ENCODE data around the gene CRACDL. TPM values are rescaled to one million over a fixed set of nuclear protein-coding genes. Genes with fewer than 3 reads are reported as not detected.
A peak's percentile ranks its signal among the peaks of the same experiment; 100 is the strongest.

CRACDL gene
- total and polyA plus RNA-seq, 12 donors = 1.2 to 7.9 (median 3.2) TPM

DNA sequence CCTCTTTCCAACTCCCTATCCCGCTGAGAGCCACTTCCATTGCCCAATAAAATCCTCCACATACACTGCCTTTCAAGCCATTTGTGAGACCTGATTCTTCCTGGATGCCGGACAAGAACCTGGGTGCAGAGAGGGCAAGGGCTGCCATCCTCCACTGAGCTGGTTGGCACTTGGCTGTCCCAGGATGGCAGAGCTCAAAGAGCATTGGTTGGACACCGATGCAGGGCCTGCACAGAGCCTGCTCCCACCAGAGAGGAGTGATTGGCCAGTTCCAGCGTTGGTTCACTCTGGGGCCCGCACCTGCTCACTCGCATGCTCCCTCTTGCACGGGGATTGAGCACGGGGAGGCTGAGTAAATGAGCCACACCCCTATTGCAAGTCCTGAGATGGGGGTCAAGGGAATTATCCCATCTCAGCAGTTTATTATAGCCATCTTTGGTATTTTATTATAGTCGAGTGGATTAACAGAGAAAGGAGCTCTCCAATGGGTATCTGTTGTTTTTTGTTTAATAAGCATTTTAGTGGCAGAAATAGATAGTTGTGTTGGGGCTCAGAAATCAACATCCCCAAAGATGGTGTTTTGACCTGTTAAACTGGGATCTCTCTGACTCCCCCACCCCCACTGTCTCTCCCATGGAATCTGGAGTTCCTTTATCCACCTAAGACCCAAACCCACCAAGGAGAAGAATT, 185.3 kb downstream of the CRACDL start:
- H3K4me1 ChIP-seq = peaks cover 0 to 31% (median 0%) of the 10 kb centered on the region in 9 donors
- TF ChIP-seq, protein P1, sequence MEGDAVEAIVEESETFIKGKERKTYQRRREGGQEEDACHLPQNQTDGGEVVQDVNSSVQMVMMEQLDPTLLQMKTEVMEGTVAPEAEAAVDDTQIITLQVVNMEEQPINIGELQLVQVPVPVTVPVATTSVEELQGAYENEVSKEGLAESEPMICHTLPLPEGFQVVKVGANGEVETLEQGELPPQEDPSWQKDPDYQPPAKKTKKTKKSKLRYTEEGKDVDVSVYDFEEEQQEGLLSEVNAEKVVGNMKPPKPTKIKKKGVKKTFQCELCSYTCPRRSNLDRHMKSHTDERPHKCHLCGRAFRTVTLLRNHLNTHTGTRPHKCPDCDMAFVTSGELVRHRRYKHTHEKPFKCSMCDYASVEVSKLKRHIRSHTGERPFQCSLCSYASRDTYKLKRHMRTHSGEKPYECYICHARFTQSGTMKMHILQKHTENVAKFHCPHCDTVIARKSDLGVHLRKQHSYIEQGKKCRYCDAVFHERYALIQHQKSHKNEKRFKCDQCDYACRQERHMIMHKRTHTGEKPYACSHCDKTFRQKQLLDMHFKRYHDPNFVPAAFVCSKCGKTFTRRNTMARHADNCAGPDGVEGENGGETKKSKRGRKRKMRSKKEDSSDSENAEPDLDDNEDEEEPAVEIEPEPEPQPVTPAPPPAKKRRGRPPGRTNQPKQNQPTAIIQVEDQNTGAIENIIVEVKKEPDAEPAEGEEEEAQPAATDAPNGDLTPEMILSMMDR (IDR thresholded peaks at IDR 0.05) = no peak
- no peaks in the 10 kb centered on the region for H3K36me3 ChIP-seq
- H3K27me3 ChIP-seq = no peaks in the 10 kb centered on the region
- H3K27ac ChIP-seq = no peak overlapping the region
- ATAC-seq = no peak
- intact Hi-C loops (cut with DNase I) = no loop called here
- WGBS, 2 donors = 93 to 97% methylated on average over 9 of the region's 9 CpGs
- DNase-seq = no peak
- no peak overlapping the region for H3K4me3 ChIP-seq
- no peaks in the 10 kb centered on the region for H3K9me3 ChIP-seq

DNA sequence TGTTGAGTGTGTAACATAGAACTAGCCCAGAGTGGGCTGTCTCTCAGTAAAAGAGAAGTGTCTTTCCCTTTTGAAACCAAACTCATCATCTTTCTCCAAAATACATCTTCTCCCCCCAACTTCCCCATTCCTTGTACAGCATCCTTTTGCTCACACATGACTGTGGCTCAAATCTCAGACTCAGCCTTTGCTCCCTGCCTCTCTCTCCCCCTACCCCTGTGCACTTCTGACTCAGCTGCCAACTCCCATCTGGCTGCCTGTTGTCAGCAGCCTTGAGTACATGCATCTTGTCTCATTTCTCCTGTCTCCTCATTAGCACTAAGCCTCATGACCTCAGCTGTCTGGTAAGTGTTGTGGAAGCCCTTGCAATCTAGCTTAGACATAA, 187.0 kb downstream of the CRACDL start:
- peaks cover 0 to 42% (median 7%) of the 10 kb centered on the region in 9 donors for H3K4me1 ChIP-seq
- no peaks in the 10 kb centered on the region for H3K27me3 ChIP-seq
- H3K36me3 ChIP-seq = no peaks in the 10 kb centered on the region
- ATAC-seq = peak; percentile 64 to 87 (median 76)
- intact Hi-C loops (cut with DNase I) = loop anchor here in 1 of 10 donors (10.0 kb wide), 1 partner anchor 94 kb away; no protein-coding TSS in a partner anchor
- H3K27ac ChIP-seq = peak overlapping the region in 3 of 10 donors; percentile 12 to 73 (median 24)
- TF ChIP-seq, protein P1 (IDR thresholded peaks at IDR 0.05) = no peak
- no peaks in the 10 kb centered on the region for H3K9me3 ChIP-seq
- no peak overlapping the region for H3K4me3 ChIP-seq
- peak in 1 of 2 donors; percentile 19 for DNase-seq

DNA sequence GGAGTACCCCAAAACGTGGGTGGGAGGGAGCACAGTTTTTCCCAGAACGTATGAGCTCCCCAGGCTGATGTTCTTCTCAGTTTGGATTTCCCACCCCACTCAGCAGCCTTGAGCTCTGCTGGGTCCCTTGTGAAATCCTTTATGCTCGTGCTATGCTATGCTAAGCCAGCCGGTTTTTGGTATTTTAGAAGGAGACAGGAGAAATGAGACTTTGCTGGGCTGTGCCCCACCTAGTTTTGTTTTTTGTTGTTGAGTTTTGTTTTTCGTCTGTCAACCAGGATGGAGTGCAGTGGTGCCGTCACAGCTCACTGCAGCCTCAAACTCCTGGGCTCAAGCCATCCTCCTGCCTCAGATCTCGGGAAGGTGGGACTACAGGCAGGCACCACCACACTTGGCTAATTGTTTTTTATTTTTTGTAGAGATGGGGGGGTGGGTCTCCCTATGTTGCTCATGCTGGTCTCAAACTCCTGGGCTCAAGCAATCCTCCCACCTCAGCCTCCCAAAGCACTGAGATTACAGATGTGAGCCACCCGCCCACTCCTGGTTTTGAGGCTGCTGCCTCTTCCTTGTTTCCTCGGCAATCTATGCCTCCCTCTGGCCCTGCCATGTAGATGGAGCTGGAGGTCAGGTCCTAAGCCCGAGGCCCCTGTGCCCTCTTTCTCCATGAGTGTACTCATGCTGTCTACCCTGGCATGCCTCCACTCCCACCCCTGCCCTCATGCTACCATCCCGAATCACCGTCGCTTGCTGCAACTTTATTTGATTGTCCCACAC, 187.5 kb downstream of the CRACDL start:
- TF ChIP-seq, protein P1 (IDR thresholded peaks at IDR 0.05) = no peak
- no peaks in the 10 kb centered on the region for H3K27me3 ChIP-seq
- peak overlapping the region in 1 of 10 donors; percentile 71 for H3K27ac ChIP-seq
- no peak overlapping the region for H3K4me3 ChIP-seq
- intact Hi-C loops (cut with DNase I) = loop anchor here in 1 of 10 donors (10.0 kb wide), 1 partner anchor 94 kb away; no protein-coding TSS in a partner anchor
- peaks cover 0 to 42% (median 12%) of the 10 kb centered on the region in 9 donors for H3K4me1 ChIP-seq
- peak in 1 of 8 donors; percentile 5 for ATAC-seq
- no peak for DNase-seq
- no peaks in the 10 kb centered on the region for H3K9me3 ChIP-seq
- 70 to 71% methylated on average over 13 of the region's 13 CpGs for WGBS, 2 donors
- H3K36me3 ChIP-seq = no peaks in the 10 kb centered on the region

DNA sequence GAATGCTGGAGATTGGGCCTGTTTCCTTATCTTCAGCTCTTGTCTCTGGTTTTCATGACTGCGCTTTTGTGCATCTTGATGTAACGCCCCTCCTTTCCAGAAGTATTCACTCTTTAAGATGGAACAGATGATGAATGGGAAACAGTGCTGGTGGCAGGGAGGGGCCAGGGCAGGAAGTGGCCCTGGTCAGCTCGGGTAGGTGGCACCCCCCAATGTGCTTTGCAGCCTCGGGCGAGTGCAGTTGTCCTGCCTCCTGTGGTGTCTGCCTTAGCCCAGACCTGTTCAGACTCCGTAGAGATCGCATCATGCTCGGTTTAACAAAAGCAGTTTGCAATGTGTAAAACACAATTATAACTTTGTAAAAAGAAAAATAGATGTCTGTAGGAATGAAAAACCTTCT, 188.1 kb downstream of the CRACDL start:
- Histone ChIP-seq H3K27ac (peak overlapping the region in 1 of 10 donors; percentile 71), H3K36me3 (no peaks in the 10 kb centered on the region), H3K4me1 (peaks cover 0 to 41% (median 13%) of the 10 kb centered on the region in 9 donors), H3K27me3 (no peaks in the 10 kb centered on the region), H3K4me3 (no peak overlapping the region), H3K9me3 (no peaks in the 10 kb centered on the region)
- TF ChIP-seq, protein P1 (IDR thresholded peaks at IDR 0.05) = no peak
- intact Hi-C loops (cut with DNase I) = loop anchor here in 1 of 10 donors (10.0 kb wide), 1 partner anchor 93 kb away; no protein-coding TSS in a partner anchor
- no peak for ATAC-seq
- no peak for DNase-seq
- 64 to 69% methylated on average over 8 of the region's 8 CpGs for WGBS, 2 donors

Measured in heart right ventricle (tissue), 16 donors.